Measurements from ENCODE around the gene GRM1.

The GRM1 gene

DNA sequence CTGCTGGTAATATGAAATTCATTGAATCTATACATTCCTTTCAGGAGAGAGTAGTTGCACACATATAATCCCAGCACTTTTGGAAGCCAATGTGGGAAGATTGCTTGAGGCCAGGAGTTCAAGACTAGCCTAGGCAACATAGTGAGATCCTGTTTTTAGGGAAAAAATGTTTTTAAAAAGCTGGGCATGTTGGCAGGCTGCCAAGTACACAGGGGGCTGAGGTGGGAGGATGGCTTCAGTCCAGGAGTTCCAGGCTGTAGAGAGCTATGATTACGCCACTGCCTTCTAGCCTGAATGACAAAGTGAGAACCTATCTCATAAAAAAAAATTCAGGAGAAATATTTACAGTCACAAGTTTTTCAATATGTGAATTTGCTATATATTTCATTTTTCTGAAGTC lies 71.9 kb downstream of the GRM1 start:
- no peak for DNase-seq

DNA sequence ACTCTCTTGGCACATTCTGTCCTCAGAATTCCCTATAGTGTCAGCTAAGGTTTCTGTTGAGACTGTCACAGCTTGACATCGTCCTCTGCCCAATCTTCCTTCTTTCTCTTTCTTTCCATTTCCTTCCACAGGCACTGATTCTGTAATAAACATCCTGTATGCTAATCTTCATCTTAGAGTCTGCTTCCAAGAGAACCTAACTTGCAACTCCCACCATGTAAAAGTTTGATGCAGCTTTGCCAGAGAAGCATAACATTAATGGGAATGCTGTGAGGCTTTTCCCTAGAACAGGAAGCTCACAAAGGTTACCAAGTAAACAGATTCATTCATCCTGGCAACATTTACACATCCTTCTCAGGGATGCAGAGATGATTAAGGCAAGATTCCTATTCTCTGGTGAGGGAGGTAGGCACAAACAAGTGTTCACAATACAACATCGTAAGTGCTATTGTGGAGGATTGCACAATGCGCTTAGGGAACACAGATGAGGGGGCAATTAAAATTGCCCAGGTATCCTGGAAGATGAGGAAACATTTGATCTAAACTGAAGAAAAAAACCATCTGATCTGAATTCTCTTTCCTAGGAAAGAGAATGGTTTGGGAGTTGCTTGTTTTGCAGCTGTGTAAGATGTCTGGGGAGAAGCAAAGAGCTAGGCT lies 74.7 kb downstream of the GRM1 start:
- no peak for DNase-seq

GRCh38 chr6:146106532-146106931 lies 77.7 kb downstream of the GRM1 start:
- DNase-seq: no peak

DNA sequence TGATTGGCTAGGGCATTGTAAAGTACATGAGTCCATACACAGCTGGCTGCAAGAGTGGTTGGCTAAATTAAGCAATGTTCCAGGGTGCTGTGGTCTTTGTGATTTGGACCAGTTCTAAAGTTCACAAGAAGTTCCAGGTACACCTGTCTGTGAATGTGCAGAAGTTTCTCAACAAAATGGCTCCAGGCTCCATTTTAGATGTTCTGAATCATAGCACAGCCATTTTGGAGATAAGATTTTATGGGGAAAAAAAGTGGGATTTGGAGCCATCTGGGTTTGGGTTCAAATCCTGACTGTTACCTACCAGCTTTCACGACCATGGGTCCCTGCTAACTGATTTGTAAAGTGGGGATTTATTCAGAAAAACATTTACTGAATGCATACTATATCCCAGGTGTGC lies 82.1 kb downstream of the GRM1 start:
- no peak for DNase-seq

GRCh38 chr6:146111881-146112450 lies 83.1 kb downstream of the GRM1 start:
- no peak for DNase-seq

GRCh38 chr6:146113084-146113623 lies 84.3 kb downstream of the GRM1 start:
- DNase-seq: no peak

GRCh38 chr6:146123616-146124015 lies 94.8 kb downstream of the GRM1 start:
- no peak for DNase-seq

DNA sequence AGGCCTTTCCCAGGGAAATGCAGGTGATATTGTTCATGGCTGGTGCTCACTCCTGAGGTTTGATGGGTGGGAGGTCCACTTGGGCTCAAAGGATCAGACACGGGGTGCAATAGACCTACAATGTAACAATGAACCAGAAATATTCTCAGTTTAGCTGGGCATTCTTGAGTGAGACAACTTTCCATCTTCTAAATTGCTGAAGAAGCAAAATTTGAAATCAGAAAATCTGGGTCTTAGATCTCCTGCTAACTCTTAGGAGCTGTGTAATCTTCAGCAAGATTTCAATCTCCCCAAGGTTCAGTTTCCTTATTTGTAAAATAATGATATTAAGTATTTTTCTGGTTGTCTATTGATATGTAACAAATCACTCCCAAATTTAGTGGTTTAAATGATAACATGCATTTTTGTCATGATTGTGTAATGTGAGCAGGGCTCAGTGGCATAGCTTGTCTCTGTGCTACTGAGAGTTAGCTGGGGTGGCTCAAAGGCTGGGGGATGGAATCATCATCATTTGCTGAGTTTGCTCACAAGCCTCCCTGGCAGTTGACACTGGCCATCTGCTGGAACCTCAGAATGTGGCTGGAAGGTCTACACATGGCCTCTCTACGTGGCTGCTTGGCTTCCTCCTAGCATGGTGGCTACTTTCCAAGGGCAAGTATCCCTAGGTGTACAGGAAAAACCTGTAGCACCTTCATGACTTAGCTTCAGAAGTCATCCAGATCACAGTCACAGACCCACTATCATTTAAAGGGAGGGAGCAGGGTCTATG lies 98.8 kb downstream of the GRM1 start:
- DNase-seq: no peak

DNA sequence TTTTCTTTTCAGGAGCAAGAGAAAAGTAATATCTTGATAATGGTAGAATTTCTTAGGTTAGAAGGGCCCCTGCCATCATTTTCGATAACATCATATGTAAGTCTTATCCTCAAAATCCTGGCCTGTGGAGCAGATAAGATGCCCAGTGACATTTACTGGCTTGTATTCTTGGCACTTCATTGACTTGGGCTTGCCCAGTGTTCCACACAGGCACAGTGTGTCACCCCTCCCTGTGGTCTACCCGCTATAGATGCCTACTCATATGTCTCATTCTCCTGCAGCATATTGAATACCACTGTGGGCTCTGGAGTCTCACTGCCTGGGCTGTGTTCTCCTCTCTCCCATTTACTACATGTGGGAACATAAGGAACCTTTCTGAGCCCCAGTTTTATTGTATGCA lies 105.0 kb downstream of the GRM1 start:
- DNase-seq: no peak

DNA sequence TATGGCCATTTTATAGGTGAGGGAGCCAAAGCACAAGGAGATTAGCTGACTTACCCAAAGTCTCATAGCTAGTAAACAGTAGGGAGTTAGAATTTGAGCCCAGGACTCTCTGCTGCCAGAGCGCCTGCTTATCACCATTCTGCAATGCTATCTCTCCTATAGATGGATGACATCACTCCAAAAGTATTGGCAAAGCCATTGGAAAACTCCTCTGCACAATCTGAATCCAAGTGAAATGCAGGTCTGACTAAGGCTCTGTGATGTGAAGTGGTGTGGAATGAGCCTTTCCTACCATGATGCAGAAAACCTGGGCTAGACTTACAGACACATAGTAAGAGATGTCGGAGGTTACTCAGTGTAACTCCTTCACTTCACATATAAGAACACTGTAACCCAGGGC lies 106.3 kb downstream of the GRM1 start:
- DNase-seq: no peak

- no peak for DNase-seq
Measured at GRCh38 chr6:146146836-146147235, 118.0 kb downstream of the GRM1 start.

GRCh38 chr6:146149770-146150169 lies 120.9 kb downstream of the GRM1 start:
- no peak for DNase-seq

- DNase-seq: no peak
Measured at GRCh38 chr6:146153040-146153758, 124.3 kb downstream of the GRM1 start.

GRCh38 chr6:146154197-146154596 lies 125.3 kb downstream of the GRM1 start:
- DNase-seq: no peak

DNA sequence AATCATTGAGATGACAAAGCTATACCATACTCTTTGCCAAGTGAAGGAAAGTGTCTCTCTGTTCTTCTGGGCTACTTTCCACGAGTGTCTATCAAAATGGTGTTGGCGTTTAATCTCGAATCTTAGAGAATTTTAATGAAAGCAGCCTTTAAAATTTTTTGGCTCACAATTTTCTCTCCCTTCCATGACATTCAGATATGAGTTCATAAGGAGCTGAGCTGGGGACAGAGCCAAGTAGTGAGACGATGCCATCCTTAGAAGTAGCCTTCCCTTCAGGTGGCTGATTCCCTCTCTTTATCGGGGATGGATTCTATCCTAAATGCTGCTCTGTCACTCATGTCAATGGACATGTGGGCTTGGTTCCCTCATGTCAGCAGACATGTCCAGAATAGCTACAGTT lies 132.8 kb downstream of the GRM1 start:
- DNase-seq: no peak

GRCh38 chr6:146169872-146170271 lies 141.0 kb downstream of the GRM1 start:
- DNase-seq: no peak

- no peak for DNase-seq
Measured at GRCh38 chr6:146177785-146178184, 148.9 kb downstream of the GRM1 start.

- no peak for DNase-seq
Measured at GRCh38 chr6:146183831-146184230, 155.0 kb downstream of the GRM1 start.

DNA sequence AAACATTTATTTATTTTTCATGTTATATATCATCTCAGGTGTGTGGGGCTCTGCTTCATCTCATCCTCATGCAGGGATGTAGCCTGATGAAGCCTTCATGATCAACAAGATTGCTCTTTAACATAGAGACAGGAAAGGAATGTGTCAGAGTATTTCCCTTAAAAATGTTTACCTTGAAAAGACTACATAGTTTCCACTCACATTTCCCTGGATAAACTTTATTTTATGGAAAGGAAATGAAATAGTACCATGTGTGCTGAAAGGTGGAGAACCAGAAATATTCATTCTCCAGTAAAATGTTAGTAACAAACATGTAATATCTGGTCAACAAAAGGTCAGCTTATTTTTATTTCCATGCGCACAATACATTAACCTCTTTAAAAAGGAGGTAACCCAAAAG lies 155.8 kb downstream of the GRM1 start:
- no peak for DNase-seq

DNA sequence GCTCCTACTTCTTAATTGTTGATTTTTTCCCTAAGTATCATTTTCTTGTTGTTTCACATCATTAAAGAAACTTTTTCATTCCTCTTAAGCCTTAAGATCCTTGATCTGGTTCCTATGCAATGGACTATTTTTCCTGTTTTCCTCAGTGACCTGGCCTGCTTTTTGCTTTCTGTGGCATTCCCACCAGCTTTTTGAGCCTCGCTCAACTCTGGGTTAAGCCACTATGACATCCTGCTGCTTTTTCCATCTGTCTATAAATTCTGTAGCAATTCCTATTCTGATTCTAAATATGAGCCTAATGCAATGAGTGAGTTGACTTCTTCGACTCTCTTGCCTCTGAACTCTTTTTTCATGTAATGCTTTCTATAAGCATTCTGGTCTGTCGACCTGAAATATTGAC lies 160.3 kb downstream of the GRM1 start:
- DNase-seq: no peak

GRCh38 chr6:146190581-146190980 lies 161.7 kb downstream of the GRM1 start:
- no peak for DNase-seq

DNA sequence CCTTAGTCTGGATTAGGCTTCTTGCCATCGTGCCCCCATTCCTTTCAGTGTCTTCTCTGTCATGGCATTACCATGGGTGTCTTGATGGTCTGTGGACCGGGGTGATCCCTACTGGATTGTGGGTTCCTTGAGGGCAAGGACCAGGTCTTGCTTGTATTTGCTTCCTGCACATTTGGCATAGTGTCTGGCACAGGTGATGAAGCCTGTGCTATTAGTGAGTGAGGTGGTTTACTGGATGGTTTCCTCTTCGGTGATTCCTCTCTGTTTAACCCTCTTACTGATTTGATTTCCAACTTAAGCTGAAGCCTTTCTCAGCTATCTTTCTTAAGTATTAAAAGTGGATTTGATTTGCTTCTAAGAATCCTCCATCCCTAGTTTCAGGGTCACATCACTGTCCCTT lies 162.3 kb downstream of the GRM1 start:
- DNase-seq: no peak

GRCh38 chr6:146191612-146192011 lies 162.8 kb downstream of the GRM1 start:
- no peak for DNase-seq

All from NCI-H1930 (cell line).